HepG2 (cell line): Measurements from ENCODE around the gene NHERF2. TPM values are rescaled to one million over a fixed set of nuclear protein-coding genes. Genes with fewer than 3 reads are reported as not detected.

ENCODE experiments used
- ATAC-seq: fragments of 200-7000 bp; cut with Tn5 transposase; 3 replicates; pipeline ENCODE4 v1.9.1; 2020; ENCODE audit warnings: mild to moderate bottlenecking, moderate library complexity
- BruUV-seq: library from RNA; stranded (reverse); fragments of 400-500 nt; replicated peaks from 2 replicates; lab custom pipeline; 2021; lab: Mats Ljungman, UMichigan
- CTCF ChIA-PET: fragments of 300-600 bp; formaldehyde crosslinking; extraction: SDS; loops from one replicate; lab custom pipeline; 2021; ENCODE audit warnings: low total read pairs, inconsistent platforms, low intra/inter-chr PET ratio; lab: Yijun Ruan, JAX
- POLR2A ChIA-PET: fragments of 350-600 bp; sonication (Branson Sonifier 250); formaldehyde crosslinking; loops from one replicate; lab custom pipeline; 2020; ENCODE audit warnings: antibody characterized with exemption, inconsistent platforms; lab: Yijun Ruan, JAX
- DNase-seq: peaks from one replicate; pipeline ENCODE4 v3.0.0-alpha.2; 2015; ENCODE audit warnings: low spot score
- FAIRE-seq: peaks from 3 replicates; lab custom pipeline; 2011; peaks lifted over from hg19 to GRCh38; lab: Jason Lieb, UNC
- H2AFZ ChIP-seq: one replicate; pipeline ENCODE4 v1.6.1; 2011; ENCODE audit warnings: low read length, inconsistent platforms
- H3K27ac ChIP-seq: fragments of 300-600 bp; 3 replicates; pipeline ENCODE4 v1.8.0; 2011; ENCODE audit warnings: mixed run types, mild to moderate bottlenecking, mixed read lengths, low read length, inconsistent platforms; ENCODE audit not compliant: insufficient read depth; ENCODE audit errors: extremely low read length
- H3K27me3 ChIP-seq, 2 experiments: fragments of 200-600 bp in 1 of 2; 2 replicates in 1 of 2; 3 replicates in 1 of 2; pipeline versions ENCODE4 v1.6.0 to v1.8.0; 2011; ENCODE audit warnings: low read length in 2 of 2, mild to moderate bottlenecking in 2 of 2, moderate library complexity in 2 of 2, inconsistent platforms in 1 of 2; ENCODE audit not compliant: insufficient read depth in 2 of 2, control insufficient read depth in 1 of 2
- H3K36me3 ChIP-seq, 2 experiments: fragments of 200-600 bp in 1 of 2; replicated peaks in 1 of 2; 2 replicates in 1 of 2; 3 replicates in 1 of 2; pipeline versions ENCODE4 v1.5.1 to v1.8.0; 2011; ENCODE audit warnings: low read length in 2 of 2, inconsistent platforms in 1 of 2; ENCODE audit not compliant: insufficient read depth in 2 of 2, control insufficient read depth in 1 of 2
- H3K4me1 ChIP-seq: 2 replicates; pipeline ENCODE4 v1.5.1; 2012; ENCODE audit warnings: low read length, inconsistent platforms; ENCODE audit not compliant: insufficient read depth
- H3K4me2 ChIP-seq: 2 replicates; pipeline ENCODE4 v1.6.0; 2011; ENCODE audit warnings: low read depth, low read length, inconsistent platforms
- H3K4me3 ChIP-seq, 3 experiments: fragments of 200-600 bp in 1 of 3; sonication (generic), shearing (Covaris generic) in 1 of 3; replicated peaks in 1 of 3; 2 replicates each; pipeline ENCODE4 v1.5.1; 2011 to 2016; ENCODE audit warnings: low read length in 3 of 3, inconsistent platforms in 2 of 3, low read depth in 2 of 3, mild to moderate bottlenecking in 2 of 3, control low read depth in 1 of 3, mixed read lengths in 1 of 3; ENCODE audit not compliant: insufficient read depth in 1 of 3
- H3K79me2 ChIP-seq: one replicate; pipeline ENCODE4 v1.6.1; 2011; ENCODE audit warnings: low read length, inconsistent platforms; ENCODE audit not compliant: insufficient read depth
- H3K9ac ChIP-seq: 2 replicates; pipeline ENCODE4 v1.6.0; 2011; ENCODE audit warnings: mild to moderate bottlenecking, low read depth, low read length, inconsistent platforms; ENCODE audit not compliant: insufficient read depth
- H3K9me3 ChIP-seq: 2 replicates; pipeline ENCODE4 v1.5.1; 2012; ENCODE audit warnings: mild to moderate bottlenecking, low read length
- H4K20me1 ChIP-seq: 2 replicates; pipeline ENCODE4 v1.6.0; 2011; ENCODE audit warnings: inconsistent platforms, mild to moderate bottlenecking, low read length, moderate library complexity; ENCODE audit not compliant: insufficient read depth
- AGO1 ChIP-seq: fragments of 200-400 bp; formaldehyde crosslinking; IDR thresholded peaks from 2 replicates; pipeline ENCODE4 v1.6.1; 2017; ENCODE audit warnings: mild to moderate bottlenecking, low read depth, low read length, moderate library complexity; ENCODE audit not compliant: poor library complexity, severe bottlenecking
- AGO2 ChIP-seq: fragments of 200-400 bp; formaldehyde crosslinking; optimal IDR thresholded peaks from 2 replicates; pipeline ENCODE3; 2017; ENCODE audit warnings: mild to moderate bottlenecking, low read depth, low read length, moderate library complexity
- ARID2 ChIP-seq: sonication (generic); formaldehyde crosslinking; IDR thresholded peaks from 2 replicates; pipeline ENCODE4 v1.8.1; 2022; ENCODE audit warnings: mild to moderate bottlenecking, missing genetic modification reagents, borderline replicate concordance
- HNRNPL ChIP-seq: fragments of 200-400 bp; formaldehyde crosslinking; IDR thresholded peaks from 2 replicates; pipeline ENCODE4 v1.6.1; 2017; ENCODE audit warnings: mild to moderate bottlenecking, low read depth, low read length
- IKZF1 ChIP-seq: fragments of 450-650 bp; IDR thresholded peaks from 2 replicates; pipeline ENCODE4 v1.7.1; 2016
- KLF13 ChIP-seq: sonication (generic); formaldehyde crosslinking; IDR thresholded peaks from 2 replicates; pipeline ENCODE4 v1.4.0; 2020; ENCODE audit warnings: mild to moderate bottlenecking, missing genetic modification reagents
- POLR2G ChIP-seq: fragments of 200-400 bp; formaldehyde crosslinking; IDR thresholded peaks from 2 replicates; pipeline ENCODE4 v1.6.1; 2018; ENCODE audit warnings: mild to moderate bottlenecking, low read depth, low read length, moderate library complexity
- ZNF407 ChIP-seq: sonication (generic); formaldehyde crosslinking; IDR thresholded peaks from one replicate; pipeline ENCODE4 v1.5.1; 2020; ENCODE audit warnings: mild to moderate bottlenecking, missing genetic modification reagents; ENCODE audit errors: not compliant biosample characterization
- WGBS: methylation state at CpG from one replicate; pipeline ENCODE4 v1.1.6; 2017; ENCODE audit warnings: low lambda C conversion rate; 5-methylcytosine and 5-hydroxymethylcytosine counted together
- in situ Hi-C: cut with HindIII; loops from 2 replicates; pipeline ENCODE4 v1.10.0; 2017; ENCODE audit warnings: low pct_unique_long_range_greater_than_20kb; ENCODE audit not compliant: extremely low pct_ligation_motif_present
- intact Hi-C: fragments of 100-400 bp; cut with micrococcal nuclease; formaldehyde crosslinking; loops from one replicate; pipeline ENCODE4 v1.10.0; 2022; ENCODE audit not compliant: unreplicated experiment
- polyA plus RNA-seq, 8 experiments: library from polyadenylated mRNA; depleted of rRNA in 3 of 8; stranded (reverse) in 7 of 8; unstranded in 1 of 8; fragments of >200 nt; fragmentation: Illumina TruSeq in 4 of 8; extraction: Trizol in 4 of 8; gene quantifications; 2 replicates each; pipeline versions ENCODE4 v1.2.1 to v1.2.3, GENCODE V29; 2011 to 2016; ENCODE audit warnings: low read depth in 4 of 8, missing spikeins in 1 of 8, mixed read lengths in 1 of 8; ENCODE audit not compliant: insufficient read depth in 1 of 8
- total RNA-seq, 5 experiments: library from RNA; depleted of rRNA; stranded (reverse); fragments of >200 nt; fragmentation: Illumina TruSeq; extraction: Trizol; gene quantifications; 2 replicates each; pipeline ENCODE4 v1.2.3, GENCODE V29; 2016; ENCODE audit warnings: low read depth in 1 of 5

The NHERF2 gene
- total and polyA plus RNA-seq, 2 of the 13 experiments (the other 11 are each of a cell fraction or from before 2014, with no cell fraction given): 23.7 to 39.3 TPM

- H3K36me3 ChIP-seq: peaks cover 12 to 22% of the 10 kb centered on the region in 2 experiments; a peak in 3 of 5 replicates
- ATAC-seq (no peak), FAIRE-seq (no peak), DNase-seq (no peak)
- BruUV-seq: no TSS peak
- no peak overlapping the region for H2AFZ ChIP-seq
- H3K9me3 ChIP-seq: no peaks in the 10 kb centered on the region
- no peaks in the 10 kb centered on the region for H3K79me2 ChIP-seq
- no peak overlapping the region for H3K9ac ChIP-seq
- no peak overlapping the region for H3K27ac ChIP-seq
- no peaks in the 10 kb centered on the region for H3K27me3 ChIP-seq
- no peaks in the 10 kb centered on the region for H4K20me1 ChIP-seq
- 96% methylated on average over 17 of the region's 30 CpGs for WGBS
- no peaks in the 10 kb centered on the region for H3K4me1 ChIP-seq
- H3K4me2 ChIP-seq: no peak overlapping the region
- intact Hi-C loops (no loop called here), in situ Hi-C loops (loop anchor here (5.0 to 10.0 kb wide), 2 partner anchors 58 to 65 kb away; partner anchors contain the start of gene RAB26)
- CTCF ChIA-PET: no interaction called here
- TF ChIP-seq POLR2G: 0 out of 2 replicates have a peak, but pooled peaks have one; percentile 4
- no peak for TF ChIP-seq IKZF1
- peak; percentile 89 for TF ChIP-seq AGO2
- peak; percentile 37 for TF ChIP-seq AGO1
- TF ChIP-seq HNRNPL: 0 out of 2 replicates have a peak, but pooled peaks have one; percentile 47
- no peak for TF ChIP-seq ARID2 (CRISPR knock-in tag)
- no peak for TF ChIP-seq ZNF407 (CRISPR knock-in tag)
- no peak for TF ChIP-seq KLF13 (CRISPR knock-in tag)
- H3K4me3 ChIP-seq: no peak overlapping the region
- POLR2A ChIA-PET: no interaction called here
Observed at GRCh38 chr16:2086812-2087747, 60.4 kb downstream of the NHERF2 start.
